HG03432 (cell line): ENCODE measurements around the gene LINGO3.
"Not testable (repeated sequence)": the region's sequence is repeated elsewhere in the genome, so short reads cannot be mapped to it uniquely, and the experiment has no call there.

Experiments used
- ATAC-seq: cut with Tn5 transposase; IDR thresholded peaks from one replicate; pipeline ENCODE4 v1.9.1; 2021; ENCODE audit warnings: mild to moderate bottlenecking, moderate library complexity; ENCODE audit not compliant: unreplicated experiment

The LINGO3 gene

GRCh38 chr19:2282062-2282861 is 25.7 kb downstream of the LINGO3 start, which contains the start of gene PEAK3:
TSS of gene PEAK3 (minus strand) at chr19:2282175. CDS start at chr19:2280931, 1,244 bp downstream.
- ATAC-seq, result no peak

- not testable (repeated sequence) for ATAC-seq
Measured at GRCh38 chr19:2281265-2282061, 26.5 kb downstream of the LINGO3 start.

- ATAC-seq, result no peak
Measured at GRCh38 chr19:2280633-2281264, 27.2 kb downstream of the LINGO3 start.

GRCh38 chr19:2278459-2279158 is 29.3 kb downstream of the LINGO3 start:
- no peak for ATAC-seq

- no peak for ATAC-seq
Measured at GRCh38 chr19:2277138-2277537, 30.8 kb downstream of the LINGO3 start.

GRCh38 chr19:2276429-2276986 is 31.4 kb downstream of the LINGO3 start:
- ATAC-seq, result no peak

GRCh38 chr19:2275588-2276428 is 32.1 kb downstream of the LINGO3 start:
- no peak for ATAC-seq

GRCh38 chr19:2274931-2275535 is 32.9 kb downstream of the LINGO3 start:
- ATAC-seq, result no peak

- no peak for ATAC-seq
Measured at GRCh38 chr19:2274185-2274711, 33.7 kb downstream of the LINGO3 start.

- peak; percentile 38 for ATAC-seq
Measured at GRCh38 chr19:2273356-2274184, 34.4 kb downstream of the LINGO3 start.

- ATAC-seq, result no peak
Measured at GRCh38 chr19:2271234-2272103, 36.5 kb downstream of the LINGO3 start.

GRCh38 chr19:2270423-2271233 is 37.3 kb downstream of the LINGO3 start:
- ATAC-seq, result no peak

- no peak for ATAC-seq
Measured at GRCh38 chr19:2270157-2270422, 37.9 kb downstream of the LINGO3 start.

GRCh38 chr19:2269244-2270156 is 38.5 kb downstream of the LINGO3 start:
- peak; percentile 62 for ATAC-seq

GRCh38 chr19:2268861-2269243 is 39.1 kb downstream of the LINGO3 start:
- no peak for ATAC-seq

- no peak for ATAC-seq
Measured at GRCh38 chr19:2268480-2268830, 39.5 kb downstream of the LINGO3 start.
